ENCODE measurements around the gene PHACTR4. TPM values are rescaled to one million over a fixed set of nuclear protein-coding genes. Genes with fewer than 3 reads are reported as not detected.

The PHACTR4 gene
- total RNA-seq, 1 experiment from 2014 or later: 9.1 TPM

DNA sequence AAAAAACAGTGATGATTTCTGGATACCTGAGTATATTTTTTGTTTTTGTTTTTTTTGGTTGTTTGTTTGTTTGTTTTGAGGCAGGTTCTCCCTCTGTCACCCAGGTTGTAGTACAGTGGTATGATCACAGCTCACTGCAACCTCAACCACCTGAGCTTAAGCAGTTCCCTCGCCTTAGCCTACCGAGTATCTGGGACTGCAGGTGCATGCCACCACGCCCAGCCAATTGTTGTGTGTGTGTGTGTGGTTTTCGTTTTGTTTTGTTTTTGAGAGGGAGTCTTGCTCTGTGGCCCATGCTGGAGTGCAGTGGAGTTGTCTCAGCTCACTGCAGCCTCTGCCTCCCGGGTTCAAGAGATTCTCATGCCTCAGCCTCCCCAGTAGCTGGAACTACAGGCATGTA, 81.0 kb downstream of the PHACTR4 start:
- CTCF ChIA-PET: no interaction called here
- intact Hi-C loops (cut with micrococcal nuclease): loop anchor here (5.0 kb wide), 1 partner anchor 33 kb away; no protein-coding TSS in a partner anchor
- no TSS peak for BruUV-seq (replicated peaks)
- no peaks in the 10 kb centered on the region for H3K36me3 ChIP-seq (ENCODE audit: low read depth, low read length)
- H3F3A ChIP-seq (ENCODE audit: low read length, unreplicated experiment): peaks cover 4% of the 10 kb centered on the region
- H3K27me3 ChIP-seq (ENCODE audit: low read length): no peaks in the 10 kb centered on the region
- H4K20me1 ChIP-seq (ENCODE audit: low read length): no peaks in the 10 kb centered on the region
- 0 out of 2 replicates have a peak overlapping the region, but pooled peaks have one; percentile 3 for H3K9ac ChIP-seq (ENCODE audit: low read length)
- H3K9me2 ChIP-seq (replicated peaks; ENCODE audit: low read length): no peaks in the 10 kb centered on the region
- peak overlapping the region; percentile 78 for H3K27ac ChIP-seq (ENCODE audit: low read length)
- peak overlapping the region; percentile 61 for H3K4me2 ChIP-seq (ENCODE audit: low read length)
- POLR2A ChIA-PET (ENCODE audit: unreplicated experiment): interaction anchor here (1.0 kb wide), 1 partner anchor 13 kb away, joined by 4 read pairs; no protein-coding TSS in a partner anchor
- ATAC-seq (no peak), DNase-seq (no peak)
- peaks cover 17% of the 10 kb centered on the region for H3K4me1 ChIP-seq (ENCODE audit: insufficient read depth, low read length)
- H3K79me2 ChIP-seq (ENCODE audit: low read length): peaks cover 20% of the 10 kb centered on the region
- no peak for TF ChIP-seq EZH2 (IDR thresholded peaks at IDR 0.05; ENCODE audit: low read length, unreplicated experiment)
- H3K4me3 ChIP-seq (ENCODE audit: low read length): no peak overlapping the region
- H2AFZ ChIP-seq (ENCODE audit: low read length): no peak overlapping the region
- H3K9me3 ChIP-seq (ENCODE audit: low read length): no peaks in the 10 kb centered on the region

DNA sequence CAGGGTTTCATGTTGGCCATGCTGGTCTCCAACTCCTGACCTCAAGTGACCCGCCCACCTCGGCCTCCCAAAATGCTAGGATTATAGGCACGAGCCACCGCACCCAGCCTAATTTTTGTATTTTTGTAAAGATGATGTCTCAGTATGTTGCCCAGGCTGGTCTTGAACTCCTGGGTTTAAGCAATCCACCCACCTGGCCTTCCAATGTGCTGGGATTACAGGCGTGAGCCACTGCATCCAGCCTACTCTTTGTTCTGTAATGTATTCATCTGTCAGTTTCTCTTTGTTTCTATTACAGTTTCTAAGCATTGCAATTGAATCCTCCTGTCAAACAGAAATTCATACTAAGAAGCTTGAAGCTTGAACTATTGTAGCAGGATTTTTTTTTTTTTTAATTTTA, 81.5 kb downstream of the PHACTR4 start:
- Histone ChIP-seq H3K9me2 (replicated peaks; ENCODE audit: low read length) (no peaks in the 10 kb centered on the region), H3K9ac (ENCODE audit: low read length) (no peak overlapping the region), H3K4me1 (ENCODE audit: insufficient read depth, low read length) (peaks cover 22% of the 10 kb centered on the region), H3F3A (ENCODE audit: low read length, unreplicated experiment) (peaks cover 4% of the 10 kb centered on the region), H2AFZ (ENCODE audit: low read length) (no peak overlapping the region), H3K36me3 (ENCODE audit: low read depth, low read length) (no peaks in the 10 kb centered on the region), H3K4me3 (ENCODE audit: low read length) (no peak overlapping the region), H3K9me3 (ENCODE audit: low read length) (no peaks in the 10 kb centered on the region), H3K79me2 (ENCODE audit: low read length) (peaks cover 20% of the 10 kb centered on the region), H3K27ac (ENCODE audit: low read length) (no peak overlapping the region; the same call in 1 of the 2 replicates), H3K27me3 (ENCODE audit: low read length) (no peaks in the 10 kb centered on the region), H4K20me1 (ENCODE audit: low read length) (no peaks in the 10 kb centered on the region), H3K4me2 (ENCODE audit: low read length) (no peak overlapping the region)
- no peak for TF ChIP-seq EZH2 (IDR thresholded peaks at IDR 0.05; ENCODE audit: low read length, unreplicated experiment)
- TF ChIP-seq, protein P1, sequence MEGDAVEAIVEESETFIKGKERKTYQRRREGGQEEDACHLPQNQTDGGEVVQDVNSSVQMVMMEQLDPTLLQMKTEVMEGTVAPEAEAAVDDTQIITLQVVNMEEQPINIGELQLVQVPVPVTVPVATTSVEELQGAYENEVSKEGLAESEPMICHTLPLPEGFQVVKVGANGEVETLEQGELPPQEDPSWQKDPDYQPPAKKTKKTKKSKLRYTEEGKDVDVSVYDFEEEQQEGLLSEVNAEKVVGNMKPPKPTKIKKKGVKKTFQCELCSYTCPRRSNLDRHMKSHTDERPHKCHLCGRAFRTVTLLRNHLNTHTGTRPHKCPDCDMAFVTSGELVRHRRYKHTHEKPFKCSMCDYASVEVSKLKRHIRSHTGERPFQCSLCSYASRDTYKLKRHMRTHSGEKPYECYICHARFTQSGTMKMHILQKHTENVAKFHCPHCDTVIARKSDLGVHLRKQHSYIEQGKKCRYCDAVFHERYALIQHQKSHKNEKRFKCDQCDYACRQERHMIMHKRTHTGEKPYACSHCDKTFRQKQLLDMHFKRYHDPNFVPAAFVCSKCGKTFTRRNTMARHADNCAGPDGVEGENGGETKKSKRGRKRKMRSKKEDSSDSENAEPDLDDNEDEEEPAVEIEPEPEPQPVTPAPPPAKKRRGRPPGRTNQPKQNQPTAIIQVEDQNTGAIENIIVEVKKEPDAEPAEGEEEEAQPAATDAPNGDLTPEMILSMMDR (conservative IDR thresholded peaks at IDR 0.05; ENCODE audit: low read depth, low read length): no peak
- TF ChIP-seq EZH2phosphoT487 (IDR thresholded peaks at IDR 0.05; ENCODE audit: borderline replicate concordance, low read length): no peak
- intact Hi-C loops (cut with micrococcal nuclease): loop anchor here (5.0 kb wide), 1 partner anchor 34 kb away; no protein-coding TSS in a partner anchor
- DNase-seq (no peak), ATAC-seq (no peak)
- BruUV-seq (replicated peaks): no TSS peak
- POLR2A ChIA-PET (ENCODE audit: unreplicated experiment): no interaction called here
- CTCF ChIA-PET: no interaction called here

DNA sequence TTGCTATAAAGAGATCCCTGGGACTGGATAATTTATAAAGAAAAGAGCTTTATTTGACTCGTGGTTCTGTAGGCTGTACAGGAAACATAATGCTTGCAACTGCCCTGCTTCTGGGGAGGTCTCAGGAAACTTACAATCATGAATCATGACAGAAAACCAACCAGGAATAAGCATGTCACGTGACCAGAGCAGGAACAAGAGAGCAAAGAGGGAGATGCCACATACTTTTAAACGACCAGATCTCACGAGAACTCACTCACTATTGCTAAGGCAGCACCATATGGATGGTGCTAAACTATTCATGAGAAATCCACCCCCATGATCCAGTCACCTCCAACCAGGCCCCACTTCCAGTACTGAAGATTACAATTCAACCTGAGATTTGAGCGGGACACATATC, 86.5 kb downstream of the PHACTR4 start:
- no peaks in the 10 kb centered on the region for H3K9me2 ChIP-seq (replicated peaks; ENCODE audit: low read length)
- H3K4me3 ChIP-seq (ENCODE audit: low read length): no peak overlapping the region
- peaks cover 17% of the 10 kb centered on the region for H3K79me2 ChIP-seq (ENCODE audit: low read length)
- ChIA-PET CTCF (no interaction called here), POLR2A (ENCODE audit: unreplicated experiment) (no interaction called here)
- peak; percentile 60 for ATAC-seq
- intact Hi-C loops (cut with micrococcal nuclease): loop anchor here (5.0 kb wide), 1 partner anchor 51 kb away; the partner anchor contains the start of gene RCC1
- peaks cover 14% of the 10 kb centered on the region; the same call in 1 of the 2 replicates for H3K4me1 ChIP-seq (ENCODE audit: insufficient read depth, low read length)
- TF ChIP-seq EZH2phosphoT487 (IDR thresholded peaks at IDR 0.05; ENCODE audit: borderline replicate concordance, low read length) (no peak), EZH2 (IDR thresholded peaks at IDR 0.05; ENCODE audit: low read length, unreplicated experiment) (no peak)
- TF ChIP-seq, protein P1 (conservative IDR thresholded peaks at IDR 0.05; ENCODE audit: low read depth, low read length): no peak
- no peaks in the 10 kb centered on the region for H3K9me3 ChIP-seq (ENCODE audit: low read length)
- H3K4me2 ChIP-seq (ENCODE audit: low read length): no peak overlapping the region
- peaks cover 3% of the 10 kb centered on the region; the same call in 1 of the 2 replicates for H3K36me3 ChIP-seq (ENCODE audit: low read depth, low read length)
- no peak overlapping the region for H2AFZ ChIP-seq (ENCODE audit: low read length)
- no peaks in the 10 kb centered on the region for H4K20me1 ChIP-seq (ENCODE audit: low read length)
- H3K27ac ChIP-seq (ENCODE audit: low read length): no peak overlapping the region
- no TSS peak for BruUV-seq (replicated peaks)
- H3K27me3 ChIP-seq (ENCODE audit: low read length): no peaks in the 10 kb centered on the region
- no peak overlapping the region for H3K9ac ChIP-seq (ENCODE audit: low read length)
- no peaks in the 10 kb centered on the region for H3F3A ChIP-seq (ENCODE audit: low read length, unreplicated experiment)
- DNase-seq: no peak
